CD4-positive, alpha-beta memory T cell (primary cell): ENCODE measurements around the gene FRMD1. TPM values are rescaled to one million over a fixed set of nuclear protein-coding genes. Genes with fewer than 3 reads are reported as not detected.

Experiments used
- CTCF ChIA-PET: fragments of 350-600 bp; sonication (Branson Sonifier 250); formaldehyde crosslinking; loops from one replicate; lab custom pipeline; 2021; ENCODE audit warnings: inconsistent platforms; ENCODE audit not compliant: partially characterized antibody; lab: Charles Lee
- POLR2A ChIA-PET: fragments of 350-600 bp; sonication (Branson Sonifier 250); formaldehyde crosslinking; loops from one replicate; lab custom pipeline; 2021; ENCODE audit not compliant: partially characterized antibody; lab: Charles Lee
- DNase-seq, 5 donors: peaks; one replicate each; pipeline versions ENCODE4 v3.0.0 to v3.0.0-alpha.2; 2020 to 2022; ENCODE audit warnings: mixed read lengths in 1 of 5
- H3K27ac ChIP-seq: one replicate; pipeline ENCODE4 v1.7.0; 2013; ENCODE audit warnings: low read depth, low read length
- H3K27me3 ChIP-seq: 2 replicates; pipeline ENCODE4 v1.7.0; 2013; ENCODE audit warnings: mild to moderate bottlenecking, low read length, moderate library complexity; ENCODE audit not compliant: insufficient read depth
- H3K36me3 ChIP-seq: 2 replicates; pipeline ENCODE4 v1.7.0; 2013; ENCODE audit warnings: mild to moderate bottlenecking, low read length, moderate library complexity; ENCODE audit not compliant: insufficient read depth
- H3K4me1 ChIP-seq: 2 replicates; pipeline ENCODE4 v1.7.0; 2013; ENCODE audit warnings: mild to moderate bottlenecking, low read length, moderate library complexity; ENCODE audit not compliant: insufficient read depth
- H3K4me3 ChIP-seq, 2 donors: one replicate each; pipeline ENCODE4 v1.7.0; 2013; ENCODE audit warnings: low read length in 2 of 2, mild to moderate bottlenecking in 1 of 2
- H3K9me3 ChIP-seq, 2 donors: one replicate each; pipeline ENCODE4 v1.7.0; 2013; ENCODE audit warnings: low read length in 2 of 2, control low read depth in 1 of 2; ENCODE audit not compliant: control insufficient read depth in 1 of 2
- H3K27ac Mint-ChIP-seq, 7 donors: one replicate each; pipeline ENCODE4 v1.8.0; 2020 to 2021; ENCODE audit warnings: mixed read lengths in 7 of 7, mild to moderate bottlenecking in 6 of 7, inconsistent platforms in 3 of 7, moderate library complexity in 3 of 7
- H3K27me3 Mint-ChIP-seq, 2 donors: one replicate each; pipeline ENCODE4 v1.8.0; 2020 to 2021; ENCODE audit warnings: mixed read lengths in 2 of 2
- H3K36me3 Mint-ChIP-seq, 2 donors: one replicate each; pipeline ENCODE4 v1.8.0; 2020 to 2021; ENCODE audit warnings: mixed read lengths in 2 of 2, inconsistent platforms in 1 of 2, mild to moderate bottlenecking in 1 of 2
- H3K4me1 Mint-ChIP-seq, 4 donors: one replicate each; pipeline ENCODE4 v1.8.0; 2020 to 2021; ENCODE audit warnings: mixed read lengths in 4 of 4, mild to moderate bottlenecking in 1 of 4
- H3K4me3 Mint-ChIP-seq, 8 donors: one replicate each; pipeline ENCODE4 v1.8.0; 2020 to 2021; ENCODE audit warnings: mixed read lengths in 8 of 8, mild to moderate bottlenecking in 7 of 8, moderate library complexity in 6 of 8, inconsistent platforms in 3 of 8
- H3K9me3 Mint-ChIP-seq, 8 donors: one replicate each; pipeline ENCODE4 v1.8.0; 2020 to 2021; ENCODE audit warnings: mixed read lengths in 8 of 8, mild to moderate bottlenecking in 5 of 8, inconsistent platforms in 3 of 8, moderate library complexity in 1 of 8
- intact Hi-C: fragments of 100-400 bp; cut with micrococcal nuclease; formaldehyde crosslinking; loops from one replicate; pipeline ENCODE4 v1.15.1; 2023
- polyA plus RNA-seq, 2 donors: library from polyadenylated mRNA; unstranded; fragments of 300-500 nt; fragmentation: Illumina TruSeq; gene quantifications; one replicate each; pipeline ENCODE4 v1.2.3, GENCODE V29; 2021
- total RNA-seq, 2 experiments: library from RNA; stranded (reverse); gene quantifications; one replicate each; pipeline ENCODE4 v1.2.3, GENCODE V29; 2021

Gene FRMD1
- total and polyA plus RNA-seq, 4 experiments from 2014 or later = not detected

DNA sequence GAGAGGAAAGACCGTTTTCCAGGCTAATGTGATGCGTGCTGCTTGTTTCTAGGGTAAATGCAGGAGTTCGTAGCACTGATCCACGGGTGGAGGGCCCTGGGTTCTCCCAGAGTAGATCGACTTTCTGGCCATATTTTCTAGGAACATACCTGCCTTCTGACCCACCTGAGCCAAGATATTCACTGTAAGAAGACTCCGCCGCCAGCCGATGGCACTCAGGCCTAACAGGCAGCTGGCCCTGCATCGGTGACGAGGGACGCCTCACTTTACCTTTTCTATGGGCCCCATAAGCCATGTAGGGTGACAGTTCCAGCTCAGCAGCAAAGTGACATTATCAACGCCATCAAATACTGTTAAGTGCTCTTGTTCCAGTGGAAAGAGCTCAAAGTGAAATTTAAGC, 30.2 kb upstream of the FRMD1 start:
- H3K36me3 Mint-ChIP-seq = no peaks in the 10 kb centered on the region
- intact Hi-C loops = no loop called here
- peaks cover 6 to 8% of the 10 kb centered on the region in 2 donors for H3K27me3 Mint-ChIP-seq
- Histone ChIP-seq H3K4me3 (no peak overlapping the region), H3K4me1 (no peaks in the 10 kb centered on the region), H3K36me3 (no peaks in the 10 kb centered on the region), H3K27ac (no peak overlapping the region), H3K9me3 (no peaks in the 10 kb centered on the region), H3K27me3 (no peaks in the 10 kb centered on the region)
- no peak overlapping the region for H3K27ac Mint-ChIP-seq
- no peak for DNase-seq
- ChIA-PET CTCF (no interaction called here), POLR2A (no interaction called here)
- H3K9me3 Mint-ChIP-seq = no peaks in the 10 kb centered on the region
- H3K4me1 Mint-ChIP-seq = no peaks in the 10 kb centered on the region
- H3K4me3 Mint-ChIP-seq = no peak overlapping the region

DNA sequence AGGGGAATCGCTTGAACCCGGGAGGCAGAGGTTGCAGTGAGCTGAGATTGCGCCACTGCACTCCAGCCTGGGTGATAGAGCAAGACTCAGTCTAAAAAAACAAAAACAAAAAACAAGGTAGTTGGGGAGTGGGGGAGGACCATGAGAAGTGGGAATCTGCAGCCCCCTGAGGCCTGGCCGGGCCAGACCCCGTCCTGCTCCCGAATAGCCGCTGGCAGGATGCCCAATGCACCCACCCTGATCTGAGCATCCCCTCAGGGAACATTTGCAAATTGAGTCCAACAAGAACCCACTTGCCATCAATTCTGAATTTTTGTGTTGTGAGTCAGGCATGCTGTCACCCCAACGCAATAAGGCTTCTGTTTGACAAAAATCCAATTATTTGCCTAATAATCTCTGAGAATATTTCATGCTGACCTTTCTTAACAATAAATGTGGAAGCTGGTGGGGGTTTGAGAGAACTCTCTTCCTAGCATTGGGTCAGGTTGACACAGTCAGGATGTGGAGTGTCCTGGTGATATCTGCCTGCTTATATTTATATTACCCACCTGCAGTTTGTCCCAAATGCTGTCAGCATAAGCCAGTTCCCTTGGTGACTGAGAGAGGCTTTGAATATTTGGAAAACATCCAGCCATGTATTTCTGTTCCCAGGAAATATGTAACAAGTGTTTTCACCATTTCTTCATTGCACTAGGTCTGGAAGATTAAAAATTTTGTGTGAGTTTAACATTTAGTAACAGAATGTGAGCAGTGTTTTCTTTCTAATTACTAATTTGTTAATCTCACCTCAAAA, 28.4 kb upstream of the FRMD1 start:
- intact Hi-C loops = no loop called here
- no peak overlapping the region for H3K4me3 Mint-ChIP-seq
- no peaks in the 10 kb centered on the region for H3K9me3 Mint-ChIP-seq
- Histone ChIP-seq H3K36me3 (no peaks in the 10 kb centered on the region), H3K9me3 (no peaks in the 10 kb centered on the region), H3K27me3 (no peaks in the 10 kb centered on the region), H3K27ac (no peak overlapping the region), H3K4me1 (no peaks in the 10 kb centered on the region), H3K4me3 (no peak overlapping the region)
- peaks cover 17 to 21% of the 10 kb centered on the region in 2 donors for H3K27me3 Mint-ChIP-seq
- ChIA-PET CTCF (no interaction called here), POLR2A (no interaction called here)
- DNase-seq = no peak
- no peak overlapping the region for H3K27ac Mint-ChIP-seq
- H3K36me3 Mint-ChIP-seq = no peaks in the 10 kb centered on the region
- H3K4me1 Mint-ChIP-seq = no peaks in the 10 kb centered on the region

DNA sequence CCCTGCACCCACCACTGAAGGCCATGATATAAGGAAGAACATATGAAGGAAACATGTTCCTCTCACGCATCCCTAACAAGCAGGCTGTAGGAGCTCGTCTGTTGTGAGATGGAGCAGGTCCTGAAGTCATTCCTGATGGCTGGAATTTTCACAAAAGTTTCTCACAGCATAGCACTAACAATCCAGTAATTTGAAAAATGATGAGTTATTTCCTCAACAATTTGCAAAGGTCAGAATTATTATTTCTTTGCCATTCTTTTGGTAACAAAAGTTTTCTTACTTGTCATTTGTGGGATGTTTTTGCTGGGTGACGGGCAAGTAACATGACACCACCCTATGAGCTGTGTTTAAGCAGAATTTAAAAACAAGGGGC, 27.6 kb upstream of the FRMD1 start:
- H3K36me3 Mint-ChIP-seq = no peaks in the 10 kb centered on the region
- no peaks in the 10 kb centered on the region for H3K9me3 ChIP-seq
- no peak overlapping the region for H3K27ac ChIP-seq
- H3K9me3 Mint-ChIP-seq = no peaks in the 10 kb centered on the region
- ChIA-PET CTCF (no interaction called here), POLR2A (no interaction called here)
- H3K4me1 ChIP-seq = no peaks in the 10 kb centered on the region
- H3K27me3 Mint-ChIP-seq = peaks cover 24 to 26% of the 10 kb centered on the region in 2 donors
- H3K4me3 ChIP-seq = no peak overlapping the region
- no peaks in the 10 kb centered on the region for H3K27me3 ChIP-seq
- H3K36me3 ChIP-seq = no peaks in the 10 kb centered on the region
- H3K4me1 Mint-ChIP-seq = no peaks in the 10 kb centered on the region
- H3K27ac Mint-ChIP-seq = no peak overlapping the region
- H3K4me3 Mint-ChIP-seq = no peak overlapping the region
- DNase-seq = no peak
- intact Hi-C loops = no loop called here

DNA sequence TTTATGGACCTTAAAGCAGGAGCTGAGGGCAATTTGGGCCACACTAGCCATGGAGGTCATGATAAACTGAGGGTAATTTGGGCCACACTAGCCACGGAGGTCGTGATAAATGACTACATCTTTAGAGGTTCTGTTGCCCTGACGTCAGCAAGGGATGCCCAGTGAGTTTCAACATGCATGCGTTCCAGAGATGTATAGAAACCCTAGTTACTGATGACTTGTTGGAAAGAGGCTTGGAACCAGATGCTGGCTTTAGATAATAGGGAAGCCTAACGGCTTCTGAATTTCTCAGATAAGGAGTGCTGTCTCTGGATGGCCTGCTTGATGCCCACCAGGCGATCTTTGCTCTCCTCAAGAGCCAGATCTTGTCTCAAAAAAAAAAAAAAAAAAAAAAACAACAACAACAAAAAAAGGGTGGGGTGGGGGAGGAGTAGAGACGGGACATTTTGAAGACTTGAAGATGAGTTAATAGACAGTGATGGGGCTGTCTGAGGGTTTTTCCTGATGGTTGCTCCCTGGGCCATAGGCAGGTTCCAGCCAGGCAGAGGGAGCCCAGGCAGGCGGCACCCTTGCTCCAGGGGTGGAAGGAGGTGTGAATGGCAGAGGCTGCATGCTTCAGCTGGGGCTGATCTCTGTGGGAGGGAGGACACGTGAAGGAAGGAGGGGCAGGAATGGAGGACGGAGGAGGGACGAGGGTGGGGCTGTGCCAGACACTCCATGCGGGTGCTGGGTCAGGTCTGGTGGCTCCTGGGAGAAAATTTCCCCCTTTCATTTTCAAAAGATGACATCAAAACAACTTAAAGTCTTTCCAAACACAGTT, 27.0 kb upstream of the FRMD1 start:
- Mint-ChIP-seq H3K36me3 (no peaks in the 10 kb centered on the region), H3K4me3 (peak overlapping the region in 1 of 8 donors; percentile 29), H3K9me3 (no peaks in the 10 kb centered on the region), H3K27me3 (peaks cover 24 to 26% of the 10 kb centered on the region in 2 donors), H3K4me1 (no peaks in the 10 kb centered on the region), H3K27ac (no peak overlapping the region)
- Histone ChIP-seq H3K27ac (no peak overlapping the region), H3K4me1 (no peaks in the 10 kb centered on the region), H3K27me3 (no peaks in the 10 kb centered on the region), H3K36me3 (no peaks in the 10 kb centered on the region), H3K4me3 (no peak overlapping the region), H3K9me3 (no peaks in the 10 kb centered on the region)
- intact Hi-C loops = no loop called here
- ChIA-PET POLR2A (no interaction called here), CTCF (no interaction called here)
- no peak for DNase-seq

DNA sequence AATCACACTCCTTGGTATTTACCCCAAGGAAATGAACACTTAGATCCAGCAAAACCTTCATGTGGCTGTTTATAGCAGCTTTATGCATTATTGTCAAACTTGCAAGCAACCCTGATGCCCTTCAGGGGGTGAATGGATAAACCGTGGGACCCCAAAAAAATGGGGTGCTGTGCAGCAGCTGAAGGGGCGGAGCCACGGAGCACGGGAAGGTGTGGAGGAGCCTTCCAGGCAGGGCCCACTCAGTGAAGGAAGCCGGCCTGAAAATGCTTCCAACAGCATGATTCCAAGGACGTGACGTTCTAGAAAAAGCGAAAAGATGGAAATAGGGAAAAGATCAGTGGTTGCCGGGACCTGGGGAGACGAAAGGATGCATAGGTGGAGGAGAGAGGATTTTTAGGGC, 25.6 kb upstream of the FRMD1 start:
- H3K4me1 ChIP-seq = no peaks in the 10 kb centered on the region
- ChIA-PET POLR2A (no interaction called here), CTCF (no interaction called here)
- Mint-ChIP-seq H3K9me3 (no peaks in the 10 kb centered on the region), H3K4me1 (no peaks in the 10 kb centered on the region), H3K27ac (no peak overlapping the region), H3K27me3 (peaks cover 26 to 27% of the 10 kb centered on the region in 2 donors), H3K36me3 (no peaks in the 10 kb centered on the region), H3K4me3 (no peak overlapping the region)
- H3K36me3 ChIP-seq = no peaks in the 10 kb centered on the region
- no peaks in the 10 kb centered on the region for H3K27me3 ChIP-seq
- no peak overlapping the region for H3K4me3 ChIP-seq
- no peaks in the 10 kb centered on the region for H3K9me3 ChIP-seq
- intact Hi-C loops = no loop called here
- no peak for DNase-seq
- no peak overlapping the region for H3K27ac ChIP-seq

GRCh38 chr6:168103050-168103830, 24.2 kb upstream of the FRMD1 start:
- Mint-ChIP-seq H3K27ac (no peak overlapping the region), H3K36me3 (no peaks in the 10 kb centered on the region), H3K27me3 (peaks cover 26 to 31% of the 10 kb centered on the region in 2 donors), H3K4me3 (peak overlapping the region in 1 of 8 donors; percentile 35), H3K9me3 (no peaks in the 10 kb centered on the region), H3K4me1 (no peaks in the 10 kb centered on the region)
- ChIA-PET CTCF (no interaction called here), POLR2A (no interaction called here)
- DNase-seq = no peak
- intact Hi-C loops = no loop called here
- Histone ChIP-seq H3K4me1 (no peaks in the 10 kb centered on the region), H3K27ac (no peak overlapping the region), H3K4me3 (no peak overlapping the region), H3K36me3 (no peaks in the 10 kb centered on the region), H3K9me3 (no peaks in the 10 kb centered on the region), H3K27me3 (no peaks in the 10 kb centered on the region)

DNA sequence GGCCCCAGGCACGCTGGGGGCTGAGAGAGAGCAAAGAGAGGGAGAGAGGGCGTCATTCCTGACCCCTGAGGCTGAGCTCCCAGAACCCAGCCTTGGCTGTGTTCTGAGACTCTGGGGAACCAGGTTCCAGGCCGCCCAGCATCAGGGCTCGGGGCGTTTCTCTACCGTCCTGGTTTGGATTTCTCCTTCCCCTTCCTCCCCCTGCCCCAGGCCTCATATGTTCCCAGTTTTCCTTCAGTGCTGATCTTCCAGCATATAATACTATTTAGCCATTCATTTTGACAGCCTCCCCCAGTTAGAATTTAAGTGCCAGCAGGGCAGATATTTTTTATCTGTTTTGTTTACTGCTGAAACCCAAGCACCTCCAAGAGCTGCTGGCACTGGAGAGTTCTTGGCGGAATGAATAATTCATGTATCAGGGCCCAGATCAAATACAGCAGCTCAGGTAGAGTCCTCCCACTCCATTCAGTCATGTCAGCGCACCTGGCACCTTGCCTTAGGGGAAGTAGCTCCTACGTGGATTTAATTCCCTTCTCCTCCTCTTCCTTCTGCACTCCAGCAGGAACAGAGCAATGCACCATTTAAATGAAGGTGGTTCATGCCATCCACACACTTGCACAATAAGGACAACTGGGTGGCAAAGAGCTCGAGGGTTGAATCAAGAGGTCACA, 23.4 kb upstream of the FRMD1 start:
- H3K9me3 Mint-ChIP-seq = no peaks in the 10 kb centered on the region
- H3K4me1 Mint-ChIP-seq = no peaks in the 10 kb centered on the region
- Histone ChIP-seq H3K27ac (no peak overlapping the region), H3K27me3 (no peaks in the 10 kb centered on the region), H3K4me3 (no peak overlapping the region), H3K4me1 (no peaks in the 10 kb centered on the region), H3K36me3 (no peaks in the 10 kb centered on the region), H3K9me3 (no peaks in the 10 kb centered on the region)
- intact Hi-C loops = no loop called here
- H3K4me3 Mint-ChIP-seq = no peak overlapping the region
- CTCF ChIA-PET = no interaction called here
- H3K27ac Mint-ChIP-seq = peak overlapping the region in 1 of 7 donors; percentile 29
- DNase-seq = no peak
- no peaks in the 10 kb centered on the region for H3K36me3 Mint-ChIP-seq
- POLR2A ChIA-PET = no interaction called here
- H3K27me3 Mint-ChIP-seq = peaks cover 29 to 31% of the 10 kb centered on the region in 2 donors
